HepG2 (cell line): ENCODE results near the gene CELSR2. TPM values are rescaled to one million over a fixed set of nuclear protein-coding genes. Genes with fewer than 3 reads are reported as not detected.

Source experiments
- AHDC1 ChIP-seq: sonication (generic); formaldehyde crosslinking; IDR thresholded peaks from 2 replicates; pipeline ENCODE4 v1.5.1; 2020; ENCODE audit warnings: mild to moderate bottlenecking, missing genetic modification reagents, borderline replicate concordance
- ZBTB8A ChIP-seq: sonication (generic); formaldehyde crosslinking; IDR thresholded peaks from 2 replicates; pipeline ENCODE4 v1.4.0; 2020; ENCODE audit warnings: mild to moderate bottlenecking, low read depth, missing genetic modification reagents, borderline replicate concordance
- ZNF142 ChIP-seq: sonication (generic); formaldehyde crosslinking; IDR thresholded peaks from 2 replicates; pipeline ENCODE4 v1.4.0; 2020; ENCODE audit warnings: missing genetic modification reagents
- ZNF564 ChIP-seq: sonication (generic); formaldehyde crosslinking; IDR thresholded peaks from 2 replicates; pipeline ENCODE4 v1.8.1; 2023; ENCODE audit warnings: mild to moderate bottlenecking, missing genetic modification reagents
- ZNF879 ChIP-seq: sonication (generic); formaldehyde crosslinking; IDR thresholded peaks from 2 replicates; pipeline ENCODE4 v1.8.1; 2023; ENCODE audit warnings: missing genetic modification reagents
- polyA plus RNA-seq, 8 experiments: library from polyadenylated mRNA; depleted of rRNA in 3 of 8; stranded (reverse) in 7 of 8; unstranded in 1 of 8; fragments of >200 nt; fragmentation: Illumina TruSeq in 4 of 8; extraction: Trizol in 4 of 8; gene quantifications; 2 replicates each; pipeline versions ENCODE4 v1.2.1 to v1.2.3, GENCODE V29; 2011 to 2016; ENCODE audit warnings: low read depth in 4 of 8, missing spikeins in 1 of 8, mixed read lengths in 1 of 8; ENCODE audit not compliant: insufficient read depth in 1 of 8
- total RNA-seq, 5 experiments: library from RNA; depleted of rRNA; stranded (reverse); fragments of >200 nt; fragmentation: Illumina TruSeq; extraction: Trizol; gene quantifications; 2 replicates each; pipeline ENCODE4 v1.2.3, GENCODE V29; 2016; ENCODE audit warnings: low read depth in 1 of 5

CELSR2 gene
- total and polyA plus RNA-seq, 2 of the 13 experiments (the other 11 are each of a cell fraction or from before 2014, with no cell fraction given) = 4.0 to 6.6 TPM

- TF ChIP-seq ZNF142 (CRISPR knock-in tag) = no peak
- no peak for TF ChIP-seq ZNF879 (CRISPR knock-in tag)
- no peak for TF ChIP-seq ZBTB8A (CRISPR knock-in tag)
- no peak for TF ChIP-seq ZNF564
- TF ChIP-seq AHDC1 (CRISPR knock-in tag) = no peak
Measured at GRCh38 chr1:109231066-109231465, 18.3 kb upstream of the CELSR2 start (continued).
